Endodermal cell (in vitro differentiated cells): ENCODE results near the gene PKP3. TPM values are rescaled to one million over a fixed set of nuclear protein-coding genes. Genes with fewer than 3 reads are reported as not detected.
"Not testable (repeated sequence)": the region's sequence is repeated elsewhere in the genome, so short reads cannot be mapped to it uniquely, and the experiment has no call there.

Experiments
- DNase-seq: peaks from one replicate; pipeline ENCODE4 v3.0.0-alpha.2; 2017
- H3K27ac ChIP-seq: 2 replicates; pipeline ENCODE4 v1.5.1; 2013; ENCODE audit warnings: mild to moderate bottlenecking, low read depth, low read length, moderate library complexity
- H3K27me3 ChIP-seq: 2 replicates; pipeline ENCODE4 v1.6.1; 2013; ENCODE audit warnings: mild to moderate bottlenecking, low read length, moderate library complexity; ENCODE audit not compliant: insufficient read depth, control insufficient read depth, poor library complexity, severe bottlenecking
- H3K36me3 ChIP-seq: 2 replicates; pipeline ENCODE4 v1.7.0; 2013; ENCODE audit warnings: mild to moderate bottlenecking, low read length, moderate library complexity; ENCODE audit not compliant: control insufficient read depth, insufficient read depth
- H3K4me1 ChIP-seq: one replicate; pipeline ENCODE4 v1.7.0; 2013; ENCODE audit warnings: low read length; ENCODE audit not compliant: control insufficient read depth, insufficient read depth
- H3K4me3 ChIP-seq: 2 replicates; pipeline ENCODE4 v1.5.1; 2013; ENCODE audit warnings: mild to moderate bottlenecking, low read length, moderate library complexity
- H3K9ac ChIP-seq: 2 replicates; pipeline ENCODE4 v1.6.1; 2013; ENCODE audit warnings: mild to moderate bottlenecking, low read length, moderate library complexity; ENCODE audit not compliant: poor library complexity, severe bottlenecking; ENCODE audit errors: extremely low read depth
- H3K9me3 ChIP-seq: 2 replicates; pipeline ENCODE4 v1.6.1; 2013; ENCODE audit warnings: mild to moderate bottlenecking, low read length, moderate library complexity; ENCODE audit not compliant: control insufficient read depth
- H3K27ac Mint-ChIP-seq: 2 replicates; pipeline ENCODE4 v1.8.0; 2020; ENCODE audit warnings: mixed read lengths
- H3K27me3 Mint-ChIP-seq: 2 replicates; pipeline ENCODE4 v1.8.0; 2021; ENCODE audit warnings: mild to moderate bottlenecking, mixed read lengths; ENCODE audit not compliant: insufficient read depth
- H3K36me3 Mint-ChIP-seq: 2 replicates; pipeline ENCODE4 v1.8.0; 2020; ENCODE audit warnings: low read depth, mixed read lengths
- H3K4me1 Mint-ChIP-seq: 2 replicates; pipeline ENCODE4 v1.8.0; 2020; ENCODE audit warnings: mixed read lengths
- H3K4me3 Mint-ChIP-seq: 2 replicates; pipeline ENCODE4 v1.8.0; 2020; ENCODE audit warnings: mild to moderate bottlenecking, moderate library complexity, mixed read lengths
- H3K9me3 Mint-ChIP-seq: 2 replicates; pipeline ENCODE4 v1.8.0; 2020; ENCODE audit warnings: mild to moderate bottlenecking, mixed read lengths
- WGBS, 2 experiments: methylation state at CpG; one replicate each; pipeline versions ENCODE4 v1.1.5 to v1.1.7; 2013; ENCODE audit warnings: missing lambda C conversion rate in 2 of 2, mixed read lengths in 1 of 2; ENCODE audit not compliant: insufficient coverage in 1 of 2, insufficient read length in 1 of 2; 5-methylcytosine and 5-hydroxymethylcytosine counted together
- total RNA-seq, 2 donors: library from RNA; stranded (reverse); fragmentation: NEBNext Ultra II Directional in 1 of 2; extraction: Animal tissue kit (Norgen Biotek cat#: 25700) in 1 of 2; gene quantifications; 2 replicates in 1 of 2; 3 replicates in 1 of 2; pipeline ENCODE4 v1.2.1, GENCODE V29; 2021
- TF ChIP-seq, protein P1 (sequence below): fragments of 200-600 bp; sonication (generic); conservative IDR thresholded peaks from 2 replicates; pipeline ENCODE4 v1.5.0; 2021; ENCODE audit warnings: antibody characterized with exemption, mild to moderate bottlenecking

PKP3 gene
- total RNA-seq, 2 donors from 2014 or later: 35.4 to 44.8 TPM

DNA sequence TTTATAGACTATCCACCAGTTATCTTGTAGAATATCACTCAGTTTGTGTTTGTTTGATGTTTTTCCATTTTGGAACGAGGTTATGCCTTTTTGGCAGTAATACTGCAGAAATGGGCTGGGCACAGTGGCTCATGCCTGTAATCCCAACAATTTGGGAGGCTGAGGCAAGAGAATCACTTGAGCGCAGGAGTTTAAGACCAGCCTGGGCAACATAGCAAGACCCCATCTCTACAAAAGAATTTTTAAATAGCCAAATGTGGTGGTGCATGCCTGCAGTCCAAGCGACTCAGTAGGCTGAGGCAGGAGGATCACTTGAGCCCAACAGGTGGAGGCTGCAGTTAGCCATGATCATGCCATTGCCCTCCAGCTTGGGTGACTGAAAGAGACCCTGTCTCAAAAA lies 47.5 kb upstream of the PKP3 start:
- H3K27me3 Mint-ChIP-seq: peaks cover under 1% of the 10 kb centered on the region
- H3K27ac Mint-ChIP-seq: no peak overlapping the region
- no peaks in the 10 kb centered on the region for H3K36me3 ChIP-seq
- TF ChIP-seq, protein P1, sequence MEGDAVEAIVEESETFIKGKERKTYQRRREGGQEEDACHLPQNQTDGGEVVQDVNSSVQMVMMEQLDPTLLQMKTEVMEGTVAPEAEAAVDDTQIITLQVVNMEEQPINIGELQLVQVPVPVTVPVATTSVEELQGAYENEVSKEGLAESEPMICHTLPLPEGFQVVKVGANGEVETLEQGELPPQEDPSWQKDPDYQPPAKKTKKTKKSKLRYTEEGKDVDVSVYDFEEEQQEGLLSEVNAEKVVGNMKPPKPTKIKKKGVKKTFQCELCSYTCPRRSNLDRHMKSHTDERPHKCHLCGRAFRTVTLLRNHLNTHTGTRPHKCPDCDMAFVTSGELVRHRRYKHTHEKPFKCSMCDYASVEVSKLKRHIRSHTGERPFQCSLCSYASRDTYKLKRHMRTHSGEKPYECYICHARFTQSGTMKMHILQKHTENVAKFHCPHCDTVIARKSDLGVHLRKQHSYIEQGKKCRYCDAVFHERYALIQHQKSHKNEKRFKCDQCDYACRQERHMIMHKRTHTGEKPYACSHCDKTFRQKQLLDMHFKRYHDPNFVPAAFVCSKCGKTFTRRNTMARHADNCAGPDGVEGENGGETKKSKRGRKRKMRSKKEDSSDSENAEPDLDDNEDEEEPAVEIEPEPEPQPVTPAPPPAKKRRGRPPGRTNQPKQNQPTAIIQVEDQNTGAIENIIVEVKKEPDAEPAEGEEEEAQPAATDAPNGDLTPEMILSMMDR: no peak
- no peak overlapping the region for H3K4me3 ChIP-seq
- no peak for DNase-seq
- no peaks in the 10 kb centered on the region for H3K4me1 ChIP-seq
- 92 to 97% methylated on average over 3 of the region's 3 CpGs for WGBS, 2 experiments
- H3K27ac ChIP-seq: no peak overlapping the region
- H3K4me1 Mint-ChIP-seq: peaks cover 10% of the 10 kb centered on the region
- H3K9ac ChIP-seq: no peak overlapping the region
- no peaks in the 10 kb centered on the region for H3K9me3 ChIP-seq
- H3K36me3 Mint-ChIP-seq: no peaks in the 10 kb centered on the region
- no peaks in the 10 kb centered on the region for H3K27me3 ChIP-seq
- peaks cover 5% of the 10 kb centered on the region for H3K9me3 Mint-ChIP-seq
- H3K4me3 Mint-ChIP-seq: no peak overlapping the region

DNA sequence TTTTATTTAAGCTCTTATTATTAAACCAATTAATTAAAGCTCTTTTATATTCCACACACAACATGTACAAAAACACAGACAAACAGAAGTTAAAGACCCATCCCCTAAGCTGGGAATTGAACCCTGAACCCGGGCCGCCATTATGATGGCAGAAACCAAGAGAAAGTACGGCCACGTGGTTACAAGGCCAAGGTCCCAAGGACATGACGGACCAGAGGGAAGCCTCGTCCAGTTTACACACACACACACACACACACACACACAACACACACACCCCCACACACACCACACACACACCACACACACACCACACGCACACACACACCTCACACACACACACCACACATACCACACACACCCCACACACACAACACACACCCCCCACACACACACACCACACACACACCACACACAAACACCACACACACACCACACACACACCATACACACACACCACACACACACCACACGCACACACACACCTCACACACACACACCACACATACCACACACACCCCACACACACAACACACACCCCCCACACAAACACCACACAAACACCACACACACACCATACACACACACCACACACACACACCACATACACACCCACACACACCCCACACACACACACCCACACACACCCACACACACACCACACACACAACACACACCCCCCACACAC lies 44.6 kb upstream of the PKP3 start:
- not testable (repeated sequence) for H3K9ac ChIP-seq, H3K4me1 ChIP-seq, H3K27me3 ChIP-seq, H3K27ac Mint-ChIP-seq, H3K9me3 Mint-ChIP-seq, DNase-seq, H3K4me3 ChIP-seq, H3K4me3 Mint-ChIP-seq, H3K36me3 Mint-ChIP-seq, H3K36me3 ChIP-seq, H3K27ac ChIP-seq, H3K27me3 Mint-ChIP-seq, H3K9me3 ChIP-seq
- peaks cover 21% of the 10 kb centered on the region for H3K4me1 Mint-ChIP-seq
- WGBS, 2 experiments: 94% methylated on average over 4 of the region's 8 CpGs; no CpG with 5 or more reads in 1 of the 2 experiments

- WGBS, 2 experiments: 86 to 91% methylated on average over 10 to 16 of the region's 16 CpGs
- not testable (repeated sequence) for H3K27ac Mint-ChIP-seq, H3K27me3 ChIP-seq, H3K4me3 ChIP-seq, H3K4me1 ChIP-seq, H3K27ac ChIP-seq, H3K36me3 ChIP-seq, DNase-seq, H3K4me3 Mint-ChIP-seq, H3K36me3 Mint-ChIP-seq, H3K9me3 ChIP-seq, H3K27me3 Mint-ChIP-seq, H3K9ac ChIP-seq, H3K9me3 Mint-ChIP-seq
- peaks cover 24% of the 10 kb centered on the region for H3K4me1 Mint-ChIP-seq
Observed at GRCh38 chr11:350033-350722, 43.8 kb upstream of the PKP3 start.

DNA sequence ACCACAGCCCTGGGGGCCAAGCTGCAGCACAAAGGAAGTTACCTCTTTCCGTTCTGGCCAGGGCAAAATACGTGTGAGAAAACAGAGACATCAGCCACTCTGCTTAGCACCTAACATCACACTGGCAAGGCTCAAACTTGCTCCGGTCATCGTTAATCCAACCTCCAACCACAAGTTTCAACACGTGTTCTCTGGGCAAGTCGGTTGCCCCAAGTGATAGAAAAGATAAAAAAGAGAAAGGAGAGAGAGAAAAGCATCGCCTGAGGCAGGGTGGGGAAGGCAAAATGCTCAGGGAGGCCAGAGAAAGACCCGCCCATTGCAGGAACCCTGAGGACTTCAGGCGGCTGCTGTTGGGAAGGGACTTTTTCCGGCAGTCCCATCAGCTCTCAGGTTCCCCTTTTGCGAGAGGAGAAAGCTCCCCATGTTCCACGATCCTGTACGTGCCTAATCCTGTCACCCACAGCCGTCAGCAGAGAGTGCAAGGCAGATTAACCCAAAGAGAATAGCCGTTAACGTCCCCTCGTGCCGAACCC lies 43.2 kb upstream of the PKP3 start:
- Histone ChIP-seq H3K9me3 (no peaks in the 10 kb centered on the region), H3K27me3 (no peaks in the 10 kb centered on the region), H3K9ac (no peak overlapping the region), H3K36me3 (no peaks in the 10 kb centered on the region), H3K27ac (no peak overlapping the region), H3K4me1 (peaks cover 6% of the 10 kb centered on the region), H3K4me3 (no peak overlapping the region)
- WGBS, 2 experiments: 77 to 90% methylated on average over 17 to 18 of the region's 18 CpGs
- H3K4me1 Mint-ChIP-seq: peaks cover 28% of the 10 kb centered on the region
- no peak overlapping the region for H3K4me3 Mint-ChIP-seq
- no peaks in the 10 kb centered on the region for H3K36me3 Mint-ChIP-seq
- H3K27me3 Mint-ChIP-seq: peaks cover 1% of the 10 kb centered on the region
- H3K27ac Mint-ChIP-seq: no peak overlapping the region
- H3K9me3 Mint-ChIP-seq: no peaks in the 10 kb centered on the region
- TF ChIP-seq, protein P1: no peak
- DNase-seq: peak; percentile 59
